DND-41 (cell line): ENCODE measurements around the gene SAMD11.

Experiments used
- ATAC-seq: fragments of 200-7000 bp; cut with Tn5 transposase; 3 replicates; pipeline ENCODE4 v1.9.1; 2021; ENCODE audit warnings: low read depth; ENCODE audit not compliant: insufficient read depth
- DNase-seq: peaks from one replicate; pipeline ENCODE4 v3.0.0-alpha.2; 2020
- H2AFZ ChIP-seq: 2 replicates; pipeline ENCODE4 v1.6.0; 2012; ENCODE audit warnings: low read depth, low read length
- H3K27ac ChIP-seq: 2 replicates; pipeline ENCODE4 v1.5.1; 2012; ENCODE audit warnings: low read length, inconsistent platforms
- H3K27me3 ChIP-seq: fragments of 200-600 bp; sonication (generic); 2 replicates; pipeline ENCODE4 v1.6.0; 2012; ENCODE audit warnings: low read length, mild to moderate bottlenecking, inconsistent platforms; ENCODE audit not compliant: insufficient read depth, poor library complexity
- H3K36me3 ChIP-seq: 2 replicates; pipeline ENCODE4 v1.5.1; 2012; ENCODE audit warnings: low read length, inconsistent platforms; ENCODE audit not compliant: insufficient read depth
- H3K4me1 ChIP-seq: 2 replicates; pipeline ENCODE4 v1.5.1; 2012; ENCODE audit warnings: mild to moderate bottlenecking, low read length; ENCODE audit not compliant: insufficient read depth
- H3K4me2 ChIP-seq: 2 replicates; pipeline ENCODE4 v1.6.0; 2012; ENCODE audit warnings: mild to moderate bottlenecking, moderate library complexity, low read length, inconsistent platforms; ENCODE audit not compliant: insufficient read depth
- H3K4me3 ChIP-seq, 2 experiments: fragments of 200-600 bp in 1 of 2; shearing (Covaris generic) in 1 of 2; 2 replicates each; pipeline ENCODE4 v1.5.1; 2012 to 2016; ENCODE audit warnings: inconsistent platforms in 2 of 2, low read length in 2 of 2, mild to moderate bottlenecking in 2 of 2, low read depth in 1 of 2, moderate library complexity in 1 of 2
- H3K79me2 ChIP-seq: 2 replicates; pipeline ENCODE4 v1.6.0; 2012; ENCODE audit warnings: low read length, inconsistent platforms; ENCODE audit not compliant: insufficient read depth
- H3K9ac ChIP-seq: 2 replicates; pipeline ENCODE4 v1.6.0; 2012; ENCODE audit warnings: low read depth, mild to moderate bottlenecking, inconsistent platforms, low read length, moderate library complexity
- H3K9me3 ChIP-seq: 2 replicates; pipeline ENCODE4 v1.5.1; 2012; ENCODE audit warnings: low read length, moderate library complexity, mild to moderate bottlenecking, inconsistent platforms; ENCODE audit not compliant: insufficient read depth, severe bottlenecking
- H4K20me1 ChIP-seq: 2 replicates; pipeline ENCODE4 v1.6.0; 2012; ENCODE audit warnings: low read length; ENCODE audit not compliant: insufficient read depth
- CTCF ChIP-seq: IDR thresholded peaks from 2 replicates; pipeline ENCODE4 v1.5.1; 2012; ENCODE audit warnings: borderline replicate concordance, low read length, moderate library complexity, mild to moderate bottlenecking; ENCODE audit not compliant: poor library complexity, severe bottlenecking; ENCODE audit errors: extremely low read depth
- EZH2 ChIP-seq: IDR thresholded peaks from 3 replicates; pipeline ENCODE4 v1.6.1; 2012; ENCODE audit warnings: borderline replicate concordance, low read depth, mild to moderate bottlenecking, moderate library complexity, low read length, inconsistent platforms; ENCODE audit not compliant: severe bottlenecking

Gene SAMD11

GRCh38 chr1:933603-933940 lies 9.8 kb downstream of the SAMD11 start:
- no peak overlapping the region for H3K27ac ChIP-seq
- no peak overlapping the region for H2AFZ ChIP-seq
- H3K9ac ChIP-seq, result no peak overlapping the region
- ATAC-seq, result no peak
- H4K20me1 ChIP-seq, result peaks cover 31% of the 10 kb centered on the region
- H3K27me3 ChIP-seq, result peaks cover 10% of the 10 kb centered on the region
- H3K9me3 ChIP-seq, result no peaks in the 10 kb centered on the region
- no peak for DNase-seq
- no peak overlapping the region for H3K4me2 ChIP-seq
- no peaks in the 10 kb centered on the region for H3K79me2 ChIP-seq
- H3K36me3 ChIP-seq, result no peaks in the 10 kb centered on the region
- H3K4me3 ChIP-seq, result no peak overlapping the region
- TF ChIP-seq CTCF, result no peak
- no peak for TF ChIP-seq EZH2
- no peaks in the 10 kb centered on the region for H3K4me1 ChIP-seq

GRCh38 chr1:934991-935750 lies 11.4 kb downstream of the SAMD11 start:
- Histone ChIP-seq H3K4me1 (peaks cover 6% of the 10 kb centered on the region), H3K27me3 (peaks cover 26% of the 10 kb centered on the region), H3K79me2 (no peaks in the 10 kb centered on the region), H3K9ac (no peak overlapping the region), H3K9me3 (no peaks in the 10 kb centered on the region), H2AFZ (no peak overlapping the region), H3K4me3 (no peak overlapping the region), H4K20me1 (peaks cover 35% of the 10 kb centered on the region), H3K27ac (no peak overlapping the region), H3K4me2 (no peak overlapping the region), H3K36me3 (no peaks in the 10 kb centered on the region)
- TF ChIP-seq CTCF (no peak), EZH2 (no peak)
- ATAC-seq (no peak), DNase-seq (no peak)

- Histone ChIP-seq H4K20me1 (peaks cover 34% of the 10 kb centered on the region), H3K4me3 (no peak overlapping the region), H3K79me2 (no peaks in the 10 kb centered on the region), H3K9ac (no peak overlapping the region), H2AFZ (no peak overlapping the region), H3K4me1 (peaks cover 13% of the 10 kb centered on the region), H3K9me3 (peaks cover 1% of the 10 kb centered on the region), H3K27me3 (peaks cover 32% of the 10 kb centered on the region), H3K36me3 (no peaks in the 10 kb centered on the region), H3K4me2 (no peak overlapping the region), H3K27ac (no peak overlapping the region)
- DNase-seq, result no peak
- ATAC-seq, result no peak
- TF ChIP-seq EZH2, result no peak
- no peak for TF ChIP-seq CTCF
Observed at GRCh38 chr1:935751-936231, 12.1 kb downstream of the SAMD11 start.
